ENCODE measurements around the gene PRSS22.

DNA sequence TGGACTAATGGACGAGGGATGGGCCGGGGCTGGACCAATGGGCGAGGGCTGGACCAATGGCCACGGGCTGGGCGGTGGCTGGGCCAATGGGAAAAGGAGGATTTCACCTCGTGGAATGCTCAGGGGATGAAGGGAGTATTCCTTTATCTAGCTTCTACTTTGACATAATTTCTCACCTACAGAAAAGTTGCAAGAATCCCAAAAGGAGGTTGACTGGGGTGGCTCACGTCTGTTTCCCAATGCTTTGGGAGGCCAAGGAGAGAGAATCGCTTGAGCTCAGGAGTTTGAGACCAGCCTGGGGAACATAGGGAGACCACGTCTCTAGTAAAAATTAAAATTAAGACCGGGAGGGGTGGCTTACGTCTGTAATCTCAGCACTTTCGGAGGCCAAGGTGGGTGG lies 48.0 kb upstream of the PRSS22 start:
- TF ChIP-seq, protein P1, sequence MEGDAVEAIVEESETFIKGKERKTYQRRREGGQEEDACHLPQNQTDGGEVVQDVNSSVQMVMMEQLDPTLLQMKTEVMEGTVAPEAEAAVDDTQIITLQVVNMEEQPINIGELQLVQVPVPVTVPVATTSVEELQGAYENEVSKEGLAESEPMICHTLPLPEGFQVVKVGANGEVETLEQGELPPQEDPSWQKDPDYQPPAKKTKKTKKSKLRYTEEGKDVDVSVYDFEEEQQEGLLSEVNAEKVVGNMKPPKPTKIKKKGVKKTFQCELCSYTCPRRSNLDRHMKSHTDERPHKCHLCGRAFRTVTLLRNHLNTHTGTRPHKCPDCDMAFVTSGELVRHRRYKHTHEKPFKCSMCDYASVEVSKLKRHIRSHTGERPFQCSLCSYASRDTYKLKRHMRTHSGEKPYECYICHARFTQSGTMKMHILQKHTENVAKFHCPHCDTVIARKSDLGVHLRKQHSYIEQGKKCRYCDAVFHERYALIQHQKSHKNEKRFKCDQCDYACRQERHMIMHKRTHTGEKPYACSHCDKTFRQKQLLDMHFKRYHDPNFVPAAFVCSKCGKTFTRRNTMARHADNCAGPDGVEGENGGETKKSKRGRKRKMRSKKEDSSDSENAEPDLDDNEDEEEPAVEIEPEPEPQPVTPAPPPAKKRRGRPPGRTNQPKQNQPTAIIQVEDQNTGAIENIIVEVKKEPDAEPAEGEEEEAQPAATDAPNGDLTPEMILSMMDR (IDR thresholded peaks at IDR 0.05): no peak
- peak in 1 of 3 donors; percentile 16 for TF ChIP-seq POLR2AphosphoS5 (IDR thresholded peaks at IDR 0.05)

All from breast epithelium (tissue), 3 donors.